ENCODE measurements around the gene NCAM1.

NCAM1 gene

DNA sequence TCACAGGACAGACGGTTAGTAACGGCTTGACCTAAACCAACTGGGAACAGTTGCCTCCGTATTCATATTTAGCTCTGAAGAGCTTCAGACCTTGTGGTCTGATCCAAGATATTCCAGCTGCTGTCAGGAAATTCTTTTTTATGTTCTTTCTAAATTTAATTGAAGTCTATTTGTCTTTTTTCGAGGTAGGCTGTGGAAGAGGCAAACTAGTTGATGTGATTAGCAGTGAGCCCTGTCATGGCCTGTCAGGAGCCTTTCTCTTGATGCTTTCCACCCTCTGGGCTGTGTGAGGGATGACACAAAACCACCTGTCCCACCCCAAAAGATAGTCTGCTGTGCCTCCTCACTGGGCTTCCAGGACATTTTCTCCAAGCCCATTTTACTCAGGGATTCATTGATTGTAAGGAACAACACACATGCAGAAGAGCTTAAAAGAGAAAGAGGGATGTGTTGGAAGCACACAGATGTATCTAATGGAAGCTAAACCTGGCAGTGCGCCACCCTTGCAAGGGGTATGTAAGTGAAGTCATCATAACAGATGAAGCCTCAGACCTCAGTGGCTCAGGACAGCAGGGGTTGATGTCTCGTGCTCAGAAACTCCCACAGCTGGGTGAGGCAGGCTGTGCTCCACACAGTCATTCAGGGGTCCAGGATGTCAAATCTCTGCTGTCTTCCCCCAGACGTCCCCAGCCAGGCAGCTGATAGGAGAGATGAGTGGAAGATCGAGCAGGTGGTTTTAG is 170.0 kb downstream of the NCAM1 start:
- DNase-seq (ENCODE audit: low read depth) = no peak

DNA sequence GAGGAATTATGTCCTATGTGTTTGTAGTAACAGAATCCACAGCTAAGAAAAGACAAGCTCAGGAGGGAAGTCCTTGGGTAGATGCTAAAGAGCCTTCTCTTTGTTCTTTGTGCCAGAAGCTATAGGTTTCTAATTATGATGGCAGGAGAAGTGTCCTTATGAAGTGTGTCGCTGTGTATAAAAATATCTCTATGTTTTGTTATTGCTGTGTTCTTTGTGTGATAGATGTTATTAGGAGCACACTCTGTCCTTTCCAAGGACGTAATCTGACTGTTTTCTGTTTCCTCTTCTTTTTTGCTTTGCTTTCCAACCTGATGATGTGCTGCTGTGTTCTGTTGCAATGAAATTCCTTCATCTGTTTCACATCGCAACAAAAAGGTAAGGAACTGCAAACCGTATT is 171.9 kb downstream of the NCAM1 start:
- DNase-seq (ENCODE audit: low read depth) = no peak

DNA sequence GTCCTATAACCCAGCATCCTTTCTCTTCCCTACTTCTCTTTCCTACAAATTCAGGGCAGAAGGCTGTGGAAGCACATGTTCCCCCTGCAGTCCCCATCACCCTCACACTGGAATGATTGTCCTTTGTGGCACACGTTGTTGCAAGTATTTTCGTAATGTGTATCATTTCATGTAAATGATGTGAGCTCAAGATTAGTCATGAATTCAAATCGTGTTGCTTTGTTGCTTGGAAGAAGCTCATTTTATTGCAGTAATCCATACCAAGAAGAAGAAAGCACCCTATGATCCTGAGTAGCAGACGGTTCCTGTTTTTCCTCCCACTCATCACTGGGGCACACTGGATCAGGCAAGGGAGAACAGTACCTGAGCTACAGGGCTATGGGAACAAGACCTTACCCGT is 173.4 kb downstream of the NCAM1 start:
- no peak for DNase-seq (ENCODE audit: low read depth)

DNA sequence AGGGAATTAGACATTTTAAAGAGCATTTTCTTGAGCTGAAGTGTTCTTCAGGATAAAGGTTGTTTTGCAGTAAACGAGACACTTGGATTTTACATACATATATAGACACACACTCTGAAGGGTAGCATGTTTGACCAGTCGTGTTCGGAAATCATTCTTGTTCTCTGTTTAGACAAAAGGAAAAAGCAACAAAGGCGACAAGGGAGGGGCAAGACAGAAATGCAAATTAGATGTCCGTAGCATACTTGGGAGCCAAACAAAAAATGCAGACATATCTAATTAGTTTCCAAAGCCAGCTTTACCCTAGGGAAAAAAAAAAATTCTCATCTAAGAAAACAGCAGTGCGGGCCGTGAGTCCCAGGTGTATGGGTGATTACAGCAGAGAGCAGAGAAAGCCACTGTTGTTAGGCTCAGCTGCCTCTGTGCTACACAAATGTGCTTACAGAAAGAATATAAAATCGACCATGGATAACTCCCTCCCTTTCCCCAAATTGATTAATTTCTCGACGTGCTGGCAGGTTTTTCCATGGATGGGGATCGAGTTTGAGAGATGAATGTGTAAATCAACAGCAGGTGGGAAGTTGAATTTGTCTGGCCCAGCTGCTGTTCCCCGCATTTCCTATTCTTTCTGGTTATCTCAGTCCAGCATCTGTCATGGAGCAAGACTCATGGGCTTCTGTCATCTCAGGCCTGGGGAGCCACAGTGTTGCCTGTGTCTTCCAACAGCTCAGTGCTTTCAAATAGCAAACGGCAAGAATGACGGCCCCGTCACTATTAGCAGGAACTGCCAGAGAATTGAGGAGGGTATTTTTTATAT is 176.7 kb downstream of the NCAM1 start:
- DNase-seq (ENCODE audit: low read depth) = no peak

DNA sequence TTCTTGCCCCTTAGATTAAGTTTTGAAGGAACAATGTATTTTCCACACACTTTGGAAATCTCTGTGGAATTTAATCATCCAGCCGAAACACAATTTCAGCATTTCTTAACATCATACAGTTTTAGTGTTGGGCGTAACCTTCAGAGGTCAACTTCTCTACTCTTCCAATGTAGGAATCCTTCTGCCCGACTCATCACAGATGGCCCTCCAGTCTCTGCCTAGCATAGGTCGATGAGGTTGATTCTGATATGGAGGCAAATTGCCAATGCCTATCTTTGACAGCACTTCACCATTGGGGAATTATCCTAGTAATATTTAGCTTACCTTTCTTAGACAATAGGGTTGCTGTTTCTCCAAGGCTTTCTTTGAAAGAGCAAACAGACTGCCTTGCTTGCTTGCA is 177.5 kb downstream of the NCAM1 start:
- DNase-seq (ENCODE audit: low read depth) = no peak

DNA sequence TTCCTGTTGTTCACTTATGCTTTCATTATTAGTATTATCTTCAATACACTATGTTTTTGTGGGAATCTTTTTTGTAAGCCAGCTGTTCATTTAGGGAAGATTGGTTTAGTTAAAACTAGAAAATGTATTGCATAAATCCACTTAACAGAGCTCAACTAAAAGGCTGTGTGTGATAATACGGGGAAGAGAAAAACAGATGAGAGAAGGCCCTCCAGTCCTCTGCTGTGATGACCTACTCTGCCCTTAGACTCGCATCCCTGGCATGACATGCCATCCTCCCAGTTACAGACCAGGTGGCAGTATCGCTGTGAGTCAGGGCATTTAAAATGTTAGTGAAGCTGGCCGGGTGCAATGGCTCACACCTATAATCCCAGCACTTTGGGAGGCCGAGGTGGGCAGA is 179.8 kb downstream of the NCAM1 start:
- no peak for DNase-seq (ENCODE audit: low read depth)

DNA sequence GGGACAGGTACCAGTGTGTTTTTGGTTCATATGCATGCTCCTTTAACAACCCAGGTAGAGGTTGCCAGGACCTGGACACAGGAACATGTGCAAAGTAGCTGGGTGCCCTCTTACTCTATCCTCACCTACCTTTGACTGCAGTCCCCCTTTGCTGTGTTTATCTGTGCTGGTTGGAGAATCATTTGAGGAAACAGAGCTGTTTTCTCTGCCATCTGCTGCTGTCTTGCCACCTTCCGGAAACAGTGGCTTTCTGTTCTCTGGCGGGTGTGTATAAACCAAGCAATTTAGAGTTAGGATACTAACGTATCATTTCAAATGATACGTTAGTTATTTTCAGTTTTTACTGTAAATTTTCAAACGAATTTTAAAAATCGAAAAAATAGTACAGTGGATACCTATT is 181.3 kb downstream of the NCAM1 start:
- DNase-seq (ENCODE audit: low read depth) = no peak

DNA sequence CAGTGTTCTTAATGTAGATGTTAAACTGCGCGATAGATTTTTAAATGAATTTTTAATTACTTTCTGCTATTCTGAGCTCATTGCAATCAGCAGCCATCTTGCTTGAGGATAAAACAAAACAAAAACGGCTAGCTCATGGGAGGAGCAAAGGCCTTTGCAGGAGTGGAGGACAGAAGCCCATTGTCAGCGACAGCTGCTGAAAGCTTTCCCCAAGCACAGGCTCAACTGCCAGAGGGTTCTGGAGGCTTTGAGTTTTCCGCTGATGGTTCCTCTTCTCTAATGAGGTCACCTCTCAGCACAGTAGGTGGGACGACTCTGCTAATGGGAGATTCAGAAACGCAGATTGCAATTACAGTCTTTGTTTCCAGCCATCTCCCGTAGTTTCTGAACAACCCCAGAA is 186.0 kb downstream of the NCAM1 start:
- DNase-seq (ENCODE audit: low read depth) = no peak

DNA sequence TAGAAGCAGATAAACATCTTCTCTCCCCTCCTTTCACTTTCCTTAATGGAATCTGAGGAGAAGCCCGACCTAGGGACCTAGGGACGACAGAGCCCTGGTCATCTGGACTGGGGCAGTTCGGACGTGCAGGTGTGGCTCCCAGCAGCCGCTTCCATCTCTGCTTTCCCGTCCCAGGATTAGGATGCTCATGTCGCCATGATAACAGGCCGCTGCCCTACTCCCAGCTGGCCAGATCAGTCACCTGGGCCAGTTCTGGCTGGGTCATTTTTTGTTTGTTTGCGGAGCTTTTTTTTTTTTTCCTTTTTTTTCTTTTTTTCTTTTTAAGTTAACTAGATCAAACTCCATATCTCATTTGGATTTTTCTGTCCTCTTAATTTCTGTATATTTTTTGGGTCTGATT is 186.9 kb downstream of the NCAM1 start:
- DNase-seq (ENCODE audit: low read depth) = no peak

DNA sequence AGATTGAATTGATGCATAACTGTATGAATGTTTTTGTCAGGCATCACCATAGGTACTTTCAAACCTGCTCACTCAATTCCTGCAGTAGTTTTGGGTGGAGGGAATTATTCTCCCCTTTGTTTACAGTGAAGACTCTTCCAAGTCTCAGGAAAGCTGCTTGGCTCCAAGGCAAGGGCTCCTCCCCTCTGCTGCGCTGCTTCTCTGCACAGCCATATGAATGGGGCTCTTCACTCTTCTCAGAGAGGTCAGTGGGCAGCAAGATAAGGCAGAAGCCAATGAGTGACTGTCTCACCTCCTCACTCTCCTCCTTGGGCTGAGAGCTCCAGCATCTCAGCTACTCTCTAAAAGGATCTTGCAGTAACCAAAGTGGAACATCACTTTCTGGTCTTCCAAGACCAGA is 187.4 kb downstream of the NCAM1 start:
- DNase-seq (ENCODE audit: low read depth) = no peak

DNA sequence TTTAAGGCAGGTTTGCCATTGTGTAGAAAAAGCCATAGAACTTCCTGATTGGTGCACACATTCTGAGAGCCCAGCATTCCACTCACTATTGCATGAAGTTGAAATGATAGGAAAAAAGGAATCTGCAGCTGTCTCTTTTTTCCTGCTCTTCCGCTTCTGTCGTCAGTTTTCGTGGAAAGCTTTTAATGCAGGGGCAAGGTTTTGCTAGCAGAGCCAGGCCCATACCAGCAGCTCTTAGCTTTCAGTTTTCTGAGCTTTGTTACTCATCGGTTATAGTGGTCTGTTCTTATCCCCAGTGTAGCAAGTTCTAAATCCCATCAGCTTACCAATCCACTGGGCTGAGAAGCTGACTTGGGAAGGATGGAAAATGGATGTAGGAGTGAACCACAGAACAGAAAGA is 190.3 kb downstream of the NCAM1 start:
- DNase-seq (ENCODE audit: low read depth) = no peak

DNA sequence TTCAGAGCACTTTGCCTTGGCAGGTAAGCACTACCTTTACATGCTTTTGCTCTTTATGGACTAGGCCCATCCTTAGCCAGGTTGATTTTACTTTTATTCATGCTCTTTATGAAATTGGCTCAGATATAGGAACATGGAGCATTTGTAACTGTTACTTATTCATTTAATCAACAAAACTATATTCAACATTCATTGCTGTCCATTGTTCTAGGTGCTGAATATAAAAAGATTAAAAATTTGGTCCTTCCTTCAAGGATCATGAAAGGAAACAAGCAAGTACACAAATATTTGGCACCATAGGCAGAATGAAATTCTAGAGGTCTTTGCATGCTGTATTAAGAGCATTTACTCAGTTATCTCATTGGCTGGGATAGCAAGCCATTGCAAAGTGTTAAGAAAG is 191.3 kb downstream of the NCAM1 start:
- no peak for DNase-seq (ENCODE audit: low read depth)

DNA sequence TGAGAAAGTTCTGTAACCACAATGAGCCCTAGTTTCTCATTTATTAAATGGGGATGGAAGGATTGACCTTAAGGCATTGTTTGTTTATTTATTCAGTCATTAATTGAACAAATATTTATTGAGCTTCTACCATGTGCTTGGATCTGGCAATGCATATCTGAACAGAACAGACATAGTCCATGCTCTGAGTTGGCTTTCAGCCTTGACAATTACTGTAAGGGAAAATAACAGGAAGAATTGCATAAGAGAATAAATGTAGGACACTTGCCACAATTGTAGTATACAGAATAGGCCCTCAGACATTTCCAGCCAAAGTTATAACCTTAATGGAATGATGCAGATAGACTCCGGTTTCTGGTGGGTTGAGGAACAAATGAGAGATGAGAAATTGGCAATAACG is 192.6 kb downstream of the NCAM1 start:
- DNase-seq (ENCODE audit: low read depth) = no peak

DNA sequence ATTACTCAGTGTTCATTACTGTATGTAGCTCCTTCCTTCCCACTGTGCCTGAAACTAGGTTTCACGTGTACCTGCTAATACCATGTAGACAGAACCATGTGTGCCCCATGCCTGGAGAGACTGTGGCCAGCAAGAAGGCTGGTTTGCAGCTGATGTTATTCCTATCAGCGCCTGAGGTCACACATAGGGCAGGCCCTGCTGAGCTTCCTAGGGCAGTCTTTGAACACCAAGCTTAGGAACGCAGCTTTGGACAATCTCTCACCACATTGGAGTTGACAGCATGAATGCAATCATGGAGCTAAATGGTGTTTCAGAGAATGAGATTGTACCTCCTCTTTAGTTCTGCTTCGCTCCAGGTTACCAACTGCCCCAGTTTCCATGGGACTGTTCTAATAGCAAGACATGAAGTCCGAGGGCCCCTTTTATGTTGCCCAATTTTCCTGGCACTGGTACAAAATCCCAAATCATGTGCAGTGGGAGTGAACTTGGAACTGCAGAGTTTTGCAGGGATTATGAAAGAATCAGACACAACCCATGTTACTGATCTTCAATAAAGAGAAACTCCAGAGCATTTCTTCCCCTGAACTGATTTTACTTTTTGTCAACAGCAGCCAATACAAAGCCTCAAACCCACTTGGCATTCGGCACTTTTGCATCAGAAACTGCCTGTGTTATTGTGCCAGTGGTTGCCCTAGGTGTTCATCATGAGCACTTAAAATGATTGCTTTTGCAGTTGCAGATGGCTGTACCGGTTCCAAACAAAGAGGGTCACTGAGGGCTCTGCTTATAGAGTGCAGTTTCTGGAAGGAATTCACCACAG is 199.0 kb downstream of the NCAM1 start:
- DNase-seq (ENCODE audit: low read depth) = no peak

DNA sequence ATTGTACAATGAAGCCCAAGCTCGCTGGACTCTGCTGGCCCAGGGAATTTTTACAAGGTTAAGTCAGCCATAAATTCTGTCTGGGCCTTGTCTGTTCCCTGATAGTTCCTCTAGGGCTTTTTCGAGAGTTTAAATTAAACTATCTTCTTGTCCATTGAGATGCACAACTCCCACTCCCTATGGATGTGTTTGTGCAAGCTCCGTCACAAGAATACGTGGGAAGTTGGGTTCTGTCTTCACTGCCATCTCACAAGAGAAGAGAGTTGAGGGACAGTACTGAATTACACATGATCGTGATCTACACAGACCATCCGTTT is 199.5 kb downstream of the NCAM1 start:
- no peak for DNase-seq (ENCODE audit: low read depth)

DNA sequence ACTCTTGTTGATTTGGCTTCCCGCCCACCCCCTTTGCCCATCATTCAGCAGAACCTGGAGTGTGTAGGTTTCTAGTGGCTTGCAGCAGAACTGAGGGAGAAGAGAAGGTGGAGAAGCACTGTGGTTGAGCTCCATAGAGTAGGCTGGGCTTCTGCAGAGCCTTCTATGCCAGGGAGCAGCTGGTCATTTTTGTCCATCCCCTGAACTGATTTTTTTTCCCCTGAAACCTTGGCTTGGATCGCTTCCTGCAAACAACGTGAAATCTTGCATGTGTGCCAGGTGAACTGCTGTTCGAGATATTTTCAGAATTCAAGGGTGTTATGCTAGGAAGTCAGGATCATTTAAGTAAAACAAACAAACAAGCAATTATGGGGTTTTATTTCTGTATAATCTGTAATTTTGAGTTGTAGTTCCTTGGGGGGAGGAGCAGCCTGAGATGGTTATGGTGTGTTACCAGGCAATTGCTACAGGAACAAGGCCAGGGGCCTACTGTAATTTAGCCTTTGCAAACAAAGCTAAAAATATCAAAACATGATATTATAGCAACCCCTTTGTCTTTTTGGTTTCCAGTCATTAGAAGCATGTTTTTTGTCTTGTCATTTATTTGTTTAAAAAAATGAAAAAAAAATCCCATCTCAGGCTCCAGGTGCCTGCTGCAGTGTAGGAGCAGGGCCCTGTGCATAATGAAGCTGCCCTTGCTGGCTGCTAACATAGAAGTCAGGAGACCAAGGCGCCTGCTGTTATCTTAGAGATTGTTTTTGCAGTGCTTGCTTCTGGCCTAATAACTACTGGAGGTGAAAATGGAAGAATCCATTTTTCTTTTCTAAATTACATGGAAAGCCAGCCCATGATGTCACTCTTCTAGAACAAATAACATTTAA is 200.7 kb downstream of the NCAM1 start:
- DNase-seq (ENCODE audit: low read depth) = no peak

DNA sequence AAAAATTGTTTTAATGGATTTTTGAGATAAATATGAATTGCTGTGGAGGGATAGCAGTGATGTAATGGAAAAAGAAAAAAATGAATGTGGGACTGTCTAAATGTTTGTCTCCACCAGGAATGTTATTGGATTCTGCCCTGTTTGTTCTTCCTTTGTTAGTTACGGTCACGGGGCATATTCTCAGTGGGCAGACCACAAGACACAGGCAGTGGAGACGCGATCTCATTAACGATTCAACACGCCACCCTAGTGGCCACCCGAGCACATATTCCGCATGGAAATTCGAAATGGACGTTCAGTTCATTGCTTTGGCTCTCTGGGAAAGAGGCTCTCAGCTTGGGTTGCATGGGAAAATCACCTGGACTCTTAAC is 201.4 kb downstream of the NCAM1 start:
- no peak for DNase-seq (ENCODE audit: low read depth)

DNA sequence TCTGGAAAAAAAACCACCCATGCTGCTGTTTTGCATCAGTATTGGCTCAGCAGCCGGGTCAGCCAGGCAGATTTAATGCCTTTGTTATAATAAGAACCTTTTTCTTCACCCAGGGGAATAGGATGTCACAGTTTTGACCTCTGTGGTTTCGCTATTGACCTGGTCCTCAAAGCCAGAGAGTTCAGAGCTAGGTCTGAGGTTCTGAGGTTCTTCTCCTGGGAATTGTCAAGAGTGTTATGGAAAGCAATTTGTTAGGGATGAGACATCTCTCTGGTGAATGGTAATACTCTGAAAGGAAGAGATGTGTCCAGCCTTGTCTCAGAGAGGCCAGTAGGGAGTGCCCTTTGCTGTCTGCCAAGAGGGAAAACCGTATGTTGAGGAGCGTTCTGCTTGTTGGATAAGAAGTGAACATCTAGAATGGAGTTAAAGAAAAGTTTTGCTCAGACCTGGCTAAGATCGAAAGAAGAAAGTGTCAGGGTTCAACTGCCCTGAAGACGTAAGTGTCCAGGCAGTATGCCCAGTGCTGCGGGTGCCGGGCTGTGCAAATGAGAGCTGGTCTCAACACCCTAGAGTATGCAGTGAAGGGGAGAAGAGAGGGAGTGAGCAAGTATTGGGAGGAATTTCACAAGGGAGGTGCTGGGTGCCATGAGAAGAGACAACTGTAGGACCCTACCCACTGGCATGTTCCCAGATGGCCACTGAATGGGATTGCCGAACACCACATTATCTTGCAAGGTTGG is 202.2 kb downstream of the NCAM1 start:
- no peak for DNase-seq (ENCODE audit: low read depth)

DNA sequence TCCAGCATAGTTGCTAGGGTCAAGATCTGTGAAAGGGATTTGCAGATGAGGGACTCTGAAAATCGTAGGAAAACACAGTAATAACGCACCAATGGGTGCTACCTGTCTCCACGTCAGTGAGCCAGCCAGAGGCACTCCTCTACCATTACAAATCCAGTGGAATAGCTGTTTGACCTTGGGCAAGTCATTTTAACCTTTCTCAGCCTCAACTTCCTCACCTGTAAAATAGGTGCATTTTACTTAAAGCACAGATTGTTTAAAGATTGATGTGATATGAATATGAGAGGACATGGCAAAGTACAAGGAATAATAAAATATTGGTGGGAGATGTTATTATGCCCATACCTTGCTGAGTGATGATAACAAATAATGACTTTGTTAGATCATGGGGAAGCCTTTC is 205.1 kb downstream of the NCAM1 start:
- no peak for DNase-seq (ENCODE audit: low read depth)

DNA sequence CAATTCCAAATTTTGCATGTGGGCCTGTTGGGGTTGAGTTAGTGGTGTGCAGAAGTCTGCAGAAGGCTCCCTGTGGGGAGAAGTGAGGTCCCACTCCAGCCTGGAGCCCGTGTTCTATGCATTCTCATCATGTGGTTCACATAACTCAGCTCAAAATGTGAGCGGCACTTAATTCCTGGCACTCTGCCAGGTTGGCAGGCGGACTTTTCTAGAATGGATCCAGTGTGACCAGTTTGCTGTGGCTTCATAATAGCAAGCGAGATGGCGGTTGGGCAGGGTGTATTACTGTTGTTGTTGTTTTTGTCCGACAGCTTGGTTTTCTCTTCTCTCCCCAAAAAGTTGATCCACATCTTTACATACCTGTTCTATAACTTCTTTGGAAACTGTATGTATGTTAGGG is 206.4 kb downstream of the NCAM1 start:
- DNase-seq (ENCODE audit: low read depth) = no peak

Measured in stimulated activated CD8-positive, alpha-beta memory T cell treated with anti-CD3 and anti-CD28 coated beads, Interleukin-15, amount 100 ng/mL, for 1 hour (primary cell).